Activated CD4-positive, alpha-beta memory T cell treated with anti-CD3 and anti-CD28 coated beads for 36 hours (primary cell): ENCODE data around the gene ROBO1. TPM values are rescaled to one million over a fixed set of nuclear protein-coding genes. Genes with fewer than 3 reads are reported as not detected.

Source experiments
- CTCF ChIA-PET: fragments of 350-600 bp; sonication (Branson Sonifier 250); formaldehyde crosslinking; loops from one replicate; lab custom pipeline; 2021; ENCODE audit warnings: antibody characterized with exemption, inconsistent platforms; lab: Charles Lee
- POLR2A ChIA-PET: fragments of 350-600 bp; sonication (Branson Sonifier 250); formaldehyde crosslinking; loops from one replicate; lab custom pipeline; 2021; ENCODE audit warnings: antibody characterized with exemption; lab: Charles Lee
- DNase-seq: peaks from one replicate; pipeline ENCODE4 v3.0.0-alpha.2; 2020
- H3K27ac Mint-ChIP-seq: one replicate; pipeline ENCODE4 v1.8.0; 2021; ENCODE audit warnings: mixed read lengths
- H3K27me3 Mint-ChIP-seq: one replicate; pipeline ENCODE4 v1.8.0; 2021; ENCODE audit warnings: mixed read lengths
- H3K36me3 Mint-ChIP-seq: one replicate; pipeline ENCODE4 v1.8.0; 2021; ENCODE audit warnings: mixed read lengths
- H3K4me1 Mint-ChIP-seq: one replicate; pipeline ENCODE4 v1.8.0; 2021; ENCODE audit warnings: low read depth, mixed read lengths
- H3K4me3 Mint-ChIP-seq: one replicate; pipeline ENCODE4 v1.8.0; 2021; ENCODE audit warnings: mild to moderate bottlenecking, mixed read lengths
- H3K9me3 Mint-ChIP-seq: one replicate; pipeline ENCODE4 v1.8.0; 2021; ENCODE audit warnings: mixed read lengths
- intact Hi-C: fragments of 100-400 bp; cut with micrococcal nuclease; formaldehyde crosslinking; loops from one replicate; pipeline ENCODE4 v1.15.1; 2023
- total RNA-seq, 2 experiments: library from RNA; stranded (reverse); gene quantifications; one replicate each; pipeline ENCODE4 v1.2.3, GENCODE V29; 2021

ROBO1 gene
- total RNA-seq, 2 experiments from 2014 or later: not detected

DNA sequence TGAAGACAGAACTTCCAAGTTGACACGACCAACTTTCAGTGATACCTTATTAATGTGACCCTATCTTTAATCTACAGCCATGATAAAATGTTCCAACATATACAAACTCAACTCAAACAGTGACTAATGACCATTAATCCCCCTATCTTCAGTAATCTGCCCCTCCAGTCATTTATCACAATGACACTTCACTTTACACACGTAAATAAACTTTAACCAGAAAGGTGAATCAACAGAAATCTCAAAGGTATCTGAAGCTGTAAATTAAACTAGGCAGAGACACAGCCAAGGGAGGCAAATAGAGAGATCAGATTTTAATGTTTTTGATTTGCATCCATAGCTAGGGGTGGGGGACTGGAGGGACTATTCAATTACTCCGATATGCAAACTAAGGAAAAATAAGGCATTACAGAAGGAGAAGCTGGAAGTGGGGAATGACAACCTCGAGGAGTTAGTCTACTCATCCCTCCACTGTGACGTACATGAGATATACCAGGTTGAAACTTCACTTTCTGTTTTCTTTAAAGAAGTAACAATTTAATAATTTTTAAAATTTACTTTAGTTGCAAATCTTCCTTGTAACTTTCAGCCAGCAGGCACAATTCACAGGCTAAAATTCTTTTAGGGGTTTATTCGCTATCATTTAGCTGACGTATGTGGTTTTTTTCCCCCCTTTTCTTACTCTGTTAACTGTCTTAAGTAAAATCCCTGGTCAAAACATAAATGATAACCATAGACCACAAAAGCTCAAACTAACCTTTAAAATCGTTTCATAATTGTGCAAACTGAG lies 751.0 kb downstream of the ROBO1 start:
- H3K27me3 Mint-ChIP-seq: peaks cover 7% of the 10 kb centered on the region
- H3K4me3 Mint-ChIP-seq: no peak overlapping the region
- ChIA-PET POLR2A (no interaction called here), CTCF (interaction anchor here (1.4 kb wide), 1 partner anchor 69 kb away, joined by 3 read pairs; no protein-coding TSS in a partner anchor)
- no peak overlapping the region for H3K27ac Mint-ChIP-seq
- H3K4me1 Mint-ChIP-seq: no peaks in the 10 kb centered on the region
- H3K36me3 Mint-ChIP-seq: peaks cover 3% of the 10 kb centered on the region
- intact Hi-C loops: no loop called here
- H3K9me3 Mint-ChIP-seq: peaks cover 2% of the 10 kb centered on the region
- no peak for DNase-seq

DNA sequence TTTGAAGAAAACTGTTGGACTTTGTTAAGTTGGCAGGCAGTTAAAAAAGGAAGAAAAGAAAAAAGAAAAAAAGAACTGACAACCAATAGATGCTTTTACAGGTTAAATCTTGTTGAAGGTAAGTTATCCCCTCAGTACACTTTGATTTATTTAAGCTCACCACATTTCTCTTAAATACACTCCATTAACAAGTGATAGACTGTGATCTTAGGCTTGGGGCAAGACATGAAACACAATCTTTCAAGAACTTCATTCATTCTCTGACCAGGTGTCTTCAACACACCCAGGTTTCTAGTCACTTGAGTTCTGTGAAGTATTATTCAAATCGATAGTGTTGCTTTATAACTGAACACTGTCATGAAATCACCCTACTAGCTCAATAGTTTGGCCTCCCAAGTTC lies 751.9 kb downstream of the ROBO1 start:
- H3K4me1 Mint-ChIP-seq: no peaks in the 10 kb centered on the region
- DNase-seq: no peak
- peaks cover 7% of the 10 kb centered on the region for H3K27me3 Mint-ChIP-seq
- H3K36me3 Mint-ChIP-seq: peaks cover 3% of the 10 kb centered on the region
- peaks cover 2% of the 10 kb centered on the region for H3K9me3 Mint-ChIP-seq
- ChIA-PET POLR2A (no interaction called here), CTCF (interaction anchor here (0.6 kb wide), 1 partner anchor 11 kb away, joined by 3 read pairs; no protein-coding TSS in a partner anchor)
- no peak overlapping the region for H3K4me3 Mint-ChIP-seq
- intact Hi-C loops: no loop called here
- H3K27ac Mint-ChIP-seq: no peak overlapping the region

DNA sequence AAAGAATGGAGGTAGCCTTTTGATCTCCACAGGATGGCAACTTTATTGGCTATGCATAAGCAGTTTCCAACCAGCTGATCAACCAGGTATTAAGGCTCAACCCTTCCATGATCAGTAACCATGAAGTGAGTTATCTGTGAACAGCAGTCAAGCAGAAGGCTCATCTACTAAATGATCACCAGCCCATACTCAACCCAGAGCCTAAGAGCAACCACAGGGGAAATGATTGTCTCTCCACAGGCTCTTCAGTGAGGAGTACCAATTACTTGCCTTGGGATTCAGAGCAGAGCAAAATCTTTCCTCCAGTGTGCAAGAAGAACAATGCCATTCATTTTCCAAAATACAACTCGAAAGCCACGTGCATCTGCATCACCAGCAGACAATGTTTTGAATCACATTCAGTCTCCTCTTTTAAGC lies 754.8 kb downstream of the ROBO1 start:
- no peak for DNase-seq
- Mint-ChIP-seq H3K9me3 (peaks cover 4% of the 10 kb centered on the region), H3K27ac (no peak overlapping the region), H3K4me3 (no peak overlapping the region), H3K36me3 (no peaks in the 10 kb centered on the region), H3K27me3 (no peaks in the 10 kb centered on the region), H3K4me1 (no peaks in the 10 kb centered on the region)
- ChIA-PET CTCF (no interaction called here), POLR2A (no interaction called here)
- intact Hi-C loops: no loop called here

DNA sequence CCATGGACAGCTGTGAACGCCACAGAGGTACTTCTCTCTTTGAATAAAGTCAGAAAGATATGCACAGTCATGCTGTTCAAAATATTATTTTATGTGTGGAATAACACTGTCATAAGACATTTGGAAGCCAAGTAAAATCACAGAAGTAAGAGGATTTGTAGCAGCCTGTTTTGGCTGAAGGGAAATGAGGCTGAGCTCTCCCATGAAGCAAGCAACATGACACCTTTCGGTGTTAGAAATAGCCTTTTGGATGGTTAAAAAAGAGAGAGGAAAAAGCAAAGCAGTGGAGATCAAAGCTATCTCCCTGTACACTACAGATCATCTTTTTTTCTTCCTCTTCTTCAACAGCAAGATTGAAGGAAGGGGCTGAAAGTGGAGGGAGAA lies 755.3 kb downstream of the ROBO1 start:
- no peaks in the 10 kb centered on the region for H3K27me3 Mint-ChIP-seq
- H3K4me3 Mint-ChIP-seq: no peak overlapping the region
- H3K27ac Mint-ChIP-seq: no peak overlapping the region
- CTCF ChIA-PET: no interaction called here
- POLR2A ChIA-PET: no interaction called here
- no peak for DNase-seq
- H3K36me3 Mint-ChIP-seq: no peaks in the 10 kb centered on the region
- no peaks in the 10 kb centered on the region for H3K4me1 Mint-ChIP-seq
- intact Hi-C loops: no loop called here
- H3K9me3 Mint-ChIP-seq: peaks cover 6% of the 10 kb centered on the region

DNA sequence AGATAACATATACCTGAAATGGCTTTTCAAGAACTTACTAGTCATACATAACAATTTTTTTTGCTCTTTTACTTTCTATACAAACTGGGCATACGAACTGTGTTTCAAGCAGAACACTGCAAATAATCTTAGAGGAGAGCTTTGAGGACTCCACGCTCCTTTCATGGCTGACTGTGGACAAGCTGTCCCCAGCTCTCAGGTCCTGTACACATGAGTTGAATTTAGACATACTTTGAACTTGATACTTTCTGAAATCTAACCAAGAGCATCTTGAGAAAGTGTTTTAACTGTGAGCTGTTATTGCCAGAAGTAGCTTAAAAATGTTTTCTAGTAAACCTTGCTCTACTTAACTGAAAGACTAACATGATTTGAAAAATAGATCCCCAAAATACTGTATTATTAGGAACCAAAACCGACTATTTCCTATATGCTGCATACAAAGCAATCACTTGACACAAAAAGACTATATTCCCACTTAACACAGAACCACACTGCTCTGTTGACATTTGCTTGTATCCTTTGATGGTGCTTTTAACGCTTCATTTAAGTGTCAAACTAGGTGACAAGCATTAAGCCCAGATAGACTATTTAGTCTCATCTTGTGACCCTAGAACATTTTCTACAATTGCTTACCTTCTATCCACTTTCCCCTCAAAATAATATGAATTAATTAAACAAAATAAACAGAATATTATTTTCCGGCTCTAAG lies 755.8 kb downstream of the ROBO1 start:
- intact Hi-C loops: no loop called here
- H3K9me3 Mint-ChIP-seq: peaks cover 8% of the 10 kb centered on the region
- ChIA-PET CTCF (no interaction called here), POLR2A (no interaction called here)
- no peak overlapping the region for H3K27ac Mint-ChIP-seq
- H3K4me3 Mint-ChIP-seq: no peak overlapping the region
- DNase-seq: no peak
- H3K4me1 Mint-ChIP-seq: no peaks in the 10 kb centered on the region
- no peaks in the 10 kb centered on the region for H3K36me3 Mint-ChIP-seq
- no peaks in the 10 kb centered on the region for H3K27me3 Mint-ChIP-seq

DNA sequence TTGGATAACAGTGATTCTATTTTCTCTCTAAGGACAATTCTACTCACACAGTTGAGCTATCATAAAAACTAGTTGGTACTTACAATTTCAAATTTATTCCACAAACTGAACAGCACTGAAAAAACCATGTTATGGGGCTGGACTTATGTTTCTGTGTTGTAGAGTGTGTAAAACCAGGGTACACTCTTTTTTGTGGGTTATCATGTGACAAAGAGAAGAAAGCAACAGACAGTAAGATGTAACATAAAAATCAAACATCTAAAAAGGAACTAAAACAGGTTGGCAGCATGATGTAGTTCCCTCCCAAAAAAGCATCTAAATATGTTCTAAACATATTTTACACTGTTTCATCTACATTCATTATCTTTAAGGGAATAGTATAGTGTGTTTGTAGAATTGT lies 757.9 kb downstream of the ROBO1 start:
- Mint-ChIP-seq H3K4me1 (no peaks in the 10 kb centered on the region), H3K36me3 (no peaks in the 10 kb centered on the region), H3K4me3 (no peak overlapping the region), H3K27me3 (no peaks in the 10 kb centered on the region), H3K27ac (no peak overlapping the region), H3K9me3 (peaks cover 10% of the 10 kb centered on the region)
- no peak for DNase-seq
- ChIA-PET CTCF (no interaction called here), POLR2A (no interaction called here)
- intact Hi-C loops: no loop called here

DNA sequence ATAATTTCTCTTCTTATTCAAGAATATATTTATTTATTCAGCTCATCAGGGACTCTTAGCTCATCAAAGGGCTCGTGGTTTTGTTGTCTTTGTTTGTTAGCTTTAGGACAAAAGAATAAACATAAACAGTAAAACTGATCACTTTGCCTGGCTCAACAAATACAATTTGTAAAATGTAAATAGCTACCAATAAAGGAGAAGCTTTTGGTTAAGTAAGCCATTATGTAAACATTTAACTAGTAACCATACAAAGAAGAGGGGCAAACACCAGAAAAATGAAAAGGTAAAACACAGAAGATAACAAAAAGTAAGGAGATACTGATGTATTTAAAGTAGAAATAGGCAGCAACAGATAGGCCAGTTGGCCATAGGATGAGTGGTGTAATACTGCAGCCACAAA lies 761.7 kb downstream of the ROBO1 start:
- Mint-ChIP-seq H3K4me1 (no peaks in the 10 kb centered on the region), H3K27me3 (no peaks in the 10 kb centered on the region), H3K9me3 (peaks cover 11% of the 10 kb centered on the region), H3K4me3 (no peak overlapping the region), H3K36me3 (no peaks in the 10 kb centered on the region), H3K27ac (no peak overlapping the region)
- DNase-seq: no peak
- CTCF ChIA-PET: no interaction called here
- POLR2A ChIA-PET: no interaction called here
- intact Hi-C loops: no loop called here

DNA sequence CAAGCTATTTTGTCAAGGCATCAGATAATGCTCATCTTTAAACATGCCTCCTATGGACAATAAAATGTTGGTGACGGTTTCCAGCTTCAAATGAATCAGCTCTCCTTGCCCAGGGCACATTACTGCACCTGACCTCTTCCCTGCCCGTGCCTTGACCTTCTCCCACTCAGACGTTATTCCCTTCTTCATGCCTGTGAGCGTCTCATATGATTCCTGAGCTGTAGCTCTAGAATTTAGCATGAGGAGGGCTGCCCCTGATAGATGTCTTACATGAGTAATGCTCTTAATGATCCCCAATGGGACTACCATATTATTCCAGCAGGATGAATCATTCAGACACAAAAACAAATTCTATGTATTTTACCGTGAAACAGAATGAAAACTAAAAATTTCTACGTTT lies 762.7 kb downstream of the ROBO1 start:
- Mint-ChIP-seq H3K27ac (no peak overlapping the region), H3K4me3 (no peak overlapping the region), H3K9me3 (peaks cover 11% of the 10 kb centered on the region), H3K27me3 (no peaks in the 10 kb centered on the region), H3K4me1 (no peaks in the 10 kb centered on the region), H3K36me3 (no peaks in the 10 kb centered on the region)
- no peak for DNase-seq
- POLR2A ChIA-PET: no interaction called here
- CTCF ChIA-PET: no interaction called here
- intact Hi-C loops: no loop called here

DNA sequence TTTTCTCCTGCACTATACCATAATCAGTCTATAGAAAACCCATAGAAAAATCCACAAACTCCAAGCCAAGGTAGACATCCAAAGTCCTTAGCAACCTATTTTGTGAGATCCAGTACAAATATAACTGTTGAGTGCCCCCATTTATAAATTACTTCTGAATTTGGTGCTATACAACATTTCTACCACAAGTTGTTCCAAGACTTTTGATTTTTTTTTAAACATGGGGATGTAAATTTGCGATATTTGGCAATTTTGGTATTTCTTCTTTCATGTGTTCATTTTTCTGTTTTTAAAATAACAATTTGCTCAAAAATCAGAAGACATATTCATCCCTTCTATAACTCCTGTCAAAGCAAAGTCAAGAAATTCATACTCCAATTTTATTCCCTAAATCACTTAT lies 763.8 kb downstream of the ROBO1 start:
- no peak for DNase-seq
- H3K27me3 Mint-ChIP-seq: no peaks in the 10 kb centered on the region
- H3K4me1 Mint-ChIP-seq: no peaks in the 10 kb centered on the region
- no peak overlapping the region for H3K4me3 Mint-ChIP-seq
- POLR2A ChIA-PET: no interaction called here
- H3K36me3 Mint-ChIP-seq: no peaks in the 10 kb centered on the region
- peaks cover 13% of the 10 kb centered on the region for H3K9me3 Mint-ChIP-seq
- CTCF ChIA-PET: interaction anchor here (0.6 kb wide), 1 partner anchor 1125 kb away, joined by 3 read pairs; no protein-coding TSS in a partner anchor
- intact Hi-C loops: no loop called here
- H3K27ac Mint-ChIP-seq: no peak overlapping the region

DNA sequence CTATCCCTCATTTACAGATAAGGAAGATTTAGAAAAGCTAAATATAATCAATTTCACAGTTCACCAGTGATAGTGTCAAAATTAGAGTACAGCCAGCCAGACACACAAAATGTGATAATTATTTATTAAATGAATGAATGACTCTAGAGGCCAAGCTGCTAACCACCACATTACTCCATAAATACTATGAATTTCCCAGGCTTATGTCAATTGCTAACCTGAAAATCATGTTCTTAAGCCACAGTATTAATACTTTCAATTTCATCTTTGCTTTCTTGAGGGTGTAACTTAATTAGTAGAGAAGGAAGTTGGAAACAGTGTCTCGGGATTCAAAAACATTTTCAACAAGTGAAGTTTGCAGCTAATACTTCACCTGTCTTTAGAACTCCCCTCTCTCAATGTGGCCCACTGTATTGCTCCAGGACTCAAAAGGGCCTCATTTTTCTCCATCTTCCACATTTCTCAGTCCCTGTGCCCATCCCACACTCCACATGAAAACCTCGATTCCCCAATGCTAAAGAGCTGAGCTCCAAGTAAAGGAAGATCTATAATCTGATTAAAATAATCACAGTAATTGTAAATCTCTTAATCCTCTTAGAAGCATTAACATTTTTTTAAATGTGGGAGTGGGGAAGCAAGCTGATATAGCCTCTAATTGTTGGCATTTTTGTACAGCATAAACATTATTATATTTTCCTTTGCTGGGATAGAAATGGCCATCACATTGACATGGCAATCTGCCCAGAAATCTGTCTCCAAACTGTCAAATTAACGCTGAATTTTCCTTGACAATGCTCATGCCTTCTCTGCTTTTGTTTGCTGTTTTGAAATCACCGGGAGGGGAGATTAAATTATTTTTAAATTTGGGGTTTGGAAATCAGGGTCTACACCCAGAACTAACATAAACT lies 765.1 kb downstream of the ROBO1 start:
- no peak for DNase-seq
- Mint-ChIP-seq H3K36me3 (no peaks in the 10 kb centered on the region), H3K4me1 (no peaks in the 10 kb centered on the region), H3K27ac (no peak overlapping the region), H3K4me3 (no peak overlapping the region), H3K9me3 (peaks cover 14% of the 10 kb centered on the region), H3K27me3 (no peaks in the 10 kb centered on the region)
- intact Hi-C loops: no loop called here
- POLR2A ChIA-PET: no interaction called here
- CTCF ChIA-PET: no interaction called here

DNA sequence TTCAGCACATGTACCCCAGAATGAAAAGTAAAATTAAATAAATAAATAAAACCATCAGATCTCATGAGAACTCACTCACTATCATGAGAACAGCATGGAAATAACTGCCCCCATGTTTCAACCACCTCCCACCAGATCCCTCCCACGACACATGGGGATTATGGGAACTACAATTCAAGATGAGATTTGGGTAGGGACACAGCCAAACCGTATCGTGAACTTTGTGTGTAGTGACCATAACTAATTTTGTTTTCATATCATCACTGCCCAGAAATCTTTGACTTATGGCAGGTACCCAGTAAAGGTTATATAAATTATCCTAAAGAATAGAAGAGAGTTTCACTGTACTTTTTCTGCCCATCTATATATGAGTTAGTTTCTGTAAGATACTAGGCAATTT lies 766.5 kb downstream of the ROBO1 start:
- Mint-ChIP-seq H3K36me3 (no peaks in the 10 kb centered on the region), H3K27me3 (no peaks in the 10 kb centered on the region), H3K4me3 (no peak overlapping the region), H3K27ac (no peak overlapping the region), H3K9me3 (peaks cover 18% of the 10 kb centered on the region), H3K4me1 (no peaks in the 10 kb centered on the region)
- CTCF ChIA-PET: no interaction called here
- DNase-seq: no peak
- POLR2A ChIA-PET: no interaction called here
- intact Hi-C loops: no loop called here

DNA sequence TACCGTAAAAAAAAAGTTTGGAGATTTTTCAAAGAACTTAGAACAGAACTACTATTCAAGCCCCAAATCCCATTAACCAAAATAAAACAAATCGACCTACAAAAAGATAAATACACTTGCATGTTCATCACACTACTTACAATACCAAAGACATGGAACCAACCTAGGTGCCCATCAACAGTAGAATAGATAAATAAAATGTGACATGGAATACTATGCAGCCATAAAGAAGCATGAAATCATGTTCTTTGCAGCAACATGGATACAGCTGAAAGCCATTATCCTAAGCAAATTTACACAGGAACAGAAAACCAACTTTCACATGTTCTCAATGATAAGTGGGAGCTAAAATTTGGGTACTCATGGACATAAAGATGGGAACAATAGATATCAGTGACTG lies 768.7 kb downstream of the ROBO1 start:
- ChIA-PET CTCF (no interaction called here), POLR2A (no interaction called here)
- DNase-seq: no peak
- Mint-ChIP-seq H3K27me3 (no peaks in the 10 kb centered on the region), H3K36me3 (no peaks in the 10 kb centered on the region), H3K27ac (no peak overlapping the region), H3K9me3 (peaks cover 20% of the 10 kb centered on the region), H3K4me1 (no peaks in the 10 kb centered on the region), H3K4me3 (no peak overlapping the region)
- intact Hi-C loops: no loop called here
